PC-3 (cell line): ENCODE measurements around the gene CCR7. TPM values are rescaled to one million over a fixed set of nuclear protein-coding genes. Genes with fewer than 3 reads are reported as not detected.

Experiments
- ATAC-seq: fragments of 200-7000 bp; cut with Tn5 transposase; 2 replicates; pipeline ENCODE4 v1.9.1; 2020; ENCODE audit warnings: mild to moderate bottlenecking, moderate library complexity
- BruUV-seq: library from RNA; stranded (reverse); fragments of 400-500 nt; replicated peaks from 2 replicates; lab custom pipeline; 2021; lab: Mats Ljungman, UMichigan
- CTCF ChIA-PET: fragments of 300-600 bp; sonication (Branson Sonifier 250); formaldehyde crosslinking; loops from one replicate; lab custom pipeline; 2022; ENCODE audit warnings: antibody characterized with exemption; lab: Charles Lee
- POLR2A ChIA-PET: fragments of 300-600 bp; sonication (Branson Sonifier 250); formaldehyde crosslinking; loops from one replicate; lab custom pipeline; 2022; ENCODE audit warnings: antibody characterized with exemption; ENCODE audit not compliant: unreplicated experiment; lab: Charles Lee
- DNase-seq: peaks from one replicate; pipeline ENCODE4 v3.0.0-alpha.2; 2015
- H2AFZ ChIP-seq: fragments of 300-600 bp; sonication (generic); 2 replicates; pipeline ENCODE4 v1.6.0; 2016; ENCODE audit warnings: antibody characterized with exemption, low read length
- H3F3A ChIP-seq: fragments of 300-600 bp; sonication (generic); one replicate; pipeline ENCODE4 v1.6.0; 2017; ENCODE audit warnings: antibody characterized with exemption, low read length, control low read depth, mild to moderate bottlenecking; ENCODE audit not compliant: unreplicated experiment
- H3K27ac ChIP-seq: fragments of 300-600 bp; sonication (generic); 2 replicates; pipeline ENCODE4 v1.5.1; 2016; ENCODE audit warnings: mild to moderate bottlenecking, low read length
- H3K27me3 ChIP-seq: fragments of 300-600 bp; sonication (generic); 2 replicates; pipeline ENCODE4 v1.6.1; 2016; ENCODE audit warnings: low read length, mixed read lengths
- H3K36me3 ChIP-seq: fragments of 300-600 bp; sonication (generic); 2 replicates; pipeline ENCODE4 v1.6.1; 2016; ENCODE audit warnings: low read depth, mixed run types, low read length, mixed read lengths
- H3K4me1 ChIP-seq: fragments of 300-600 bp; sonication (generic); 2 replicates; pipeline ENCODE4 v1.5.1; 2016; ENCODE audit warnings: low read length; ENCODE audit not compliant: insufficient read depth
- H3K4me2 ChIP-seq: fragments of 300-600 bp; sonication (generic); 2 replicates; pipeline ENCODE4 v1.6.0; 2016; ENCODE audit warnings: low read length
- H3K4me3 ChIP-seq: fragments of 300-600 bp; sonication (generic); 2 replicates; pipeline ENCODE4 v1.5.1; 2016; ENCODE audit warnings: mild to moderate bottlenecking, low read length, mixed read lengths
- H3K79me2 ChIP-seq: fragments of 300-600 bp; sonication (generic); 2 replicates; pipeline ENCODE4 v1.6.1; 2017; ENCODE audit warnings: low read length, mixed read lengths
- H3K9ac ChIP-seq: fragments of 300-600 bp; sonication (generic); 2 replicates; pipeline ENCODE4 v1.6.0; 2016; ENCODE audit warnings: mild to moderate bottlenecking, low read length
- H3K9me2 ChIP-seq: fragments of 300-600 bp; sonication (generic); replicated peaks from 2 replicates; pipeline ENCODE4 v1.6.1; 2016; ENCODE audit warnings: mixed run types, low read length, mixed read lengths
- H3K9me3 ChIP-seq: fragments of 300-600 bp; sonication (generic); 2 replicates; pipeline ENCODE4 v1.6.1; 2016; ENCODE audit warnings: low read length, mixed read lengths
- H4K20me1 ChIP-seq: fragments of 300-600 bp; sonication (generic); 2 replicates; pipeline ENCODE4 v1.6.1; 2016; ENCODE audit warnings: low read length, mixed read lengths
- CTCF ChIP-seq: fragments of 300-600 bp; sonication (generic); conservative IDR thresholded peaks from 2 replicates; pipeline ENCODE4 v1.5.1; 2017; ENCODE audit warnings: antibody characterized with exemption, low read depth, mild to moderate bottlenecking, low read length
- EZH2 ChIP-seq: fragments of 300-600 bp; sonication (generic); IDR thresholded peaks from one replicate; pipeline ENCODE4 v1.6.1; 2017; ENCODE audit warnings: antibody characterized with exemption, mild to moderate bottlenecking, low read length; ENCODE audit not compliant: unreplicated experiment
- EZH2phosphoT487 ChIP-seq: fragments of 300-600 bp; sonication (generic); IDR thresholded peaks from 2 replicates; pipeline ENCODE4 v1.6.1; 2018; ENCODE audit warnings: mild to moderate bottlenecking, antibody characterized with exemption, low read length, borderline replicate concordance
- intact Hi-C: fragments of 100-400 bp; cut with micrococcal nuclease; formaldehyde crosslinking; loops from 2 replicates; pipeline ENCODE4 v1.9.0; 2023
- total RNA-seq: library from RNA; depleted of rRNA; stranded (reverse); fragments of >200 nt; gene quantifications from 2 replicates; pipeline ENCODE4 v1.2.3, GENCODE V29; 2014

CCR7 gene
- total RNA-seq, 1 experiment from 2014 or later: not detected

GRCh38 chr17:40582328-40582901 is 17.1 kb upstream of the CCR7 start:
- H3K4me3 ChIP-seq: no peak overlapping the region
- no peaks in the 10 kb centered on the region for H3K36me3 ChIP-seq
- DNase-seq (no peak), ATAC-seq (no peak)
- H3K27me3 ChIP-seq: no peaks in the 10 kb centered on the region
- H3F3A ChIP-seq: no peaks in the 10 kb centered on the region
- H3K79me2 ChIP-seq: no peaks in the 10 kb centered on the region
- H3K9ac ChIP-seq: no peak overlapping the region
- no peak overlapping the region for H3K27ac ChIP-seq
- no peaks in the 10 kb centered on the region for H3K9me3 ChIP-seq
- no TSS peak for BruUV-seq
- no peak overlapping the region for H3K4me2 ChIP-seq
- ChIA-PET CTCF (no interaction called here), POLR2A (no interaction called here)
- no peaks in the 10 kb centered on the region for H3K9me2 ChIP-seq
- TF ChIP-seq EZH2phosphoT487 (no peak), EZH2 (no peak), CTCF (no peak)
- no peaks in the 10 kb centered on the region for H4K20me1 ChIP-seq
- intact Hi-C loops: no loop called here
- H2AFZ ChIP-seq: no peak overlapping the region
- H3K4me1 ChIP-seq: no peaks in the 10 kb centered on the region

- H3K9me2 ChIP-seq: no peaks in the 10 kb centered on the region
- TF ChIP-seq CTCF: no peak
- TF ChIP-seq EZH2phosphoT487: no peak
- TF ChIP-seq EZH2: no peak
- no peak overlapping the region for H3K4me3 ChIP-seq
- DNase-seq: no peak
- H3K27me3 ChIP-seq: no peaks in the 10 kb centered on the region
- H3K9me3 ChIP-seq: no peaks in the 10 kb centered on the region
- no peaks in the 10 kb centered on the region for H4K20me1 ChIP-seq
- no TSS peak for BruUV-seq
- H3K9ac ChIP-seq: no peak overlapping the region
- intact Hi-C loops: no loop called here
- no peak overlapping the region for H3K4me2 ChIP-seq
- ChIA-PET POLR2A (no interaction called here), CTCF (no interaction called here)
- H3K4me1 ChIP-seq: no peaks in the 10 kb centered on the region
- H3F3A ChIP-seq: no peaks in the 10 kb centered on the region
- no peaks in the 10 kb centered on the region for H3K36me3 ChIP-seq
- H3K27ac ChIP-seq: no peak overlapping the region
- H3K79me2 ChIP-seq: no peaks in the 10 kb centered on the region
- H2AFZ ChIP-seq: no peak overlapping the region
- ATAC-seq: no peak
Observed at GRCh38 chr17:40580140-40580539, 14.9 kb upstream of the CCR7 start.

- no peaks in the 10 kb centered on the region for H3K36me3 ChIP-seq
- no peaks in the 10 kb centered on the region for H3K9me2 ChIP-seq
- TF ChIP-seq EZH2phosphoT487 (no peak), EZH2 (no peak), CTCF (no peak)
- no peaks in the 10 kb centered on the region for H4K20me1 ChIP-seq
- BruUV-seq: no TSS peak
- H3K27me3 ChIP-seq: no peaks in the 10 kb centered on the region
- H3K27ac ChIP-seq: no peak overlapping the region
- DNase-seq (no peak), ATAC-seq (no peak)
- H3F3A ChIP-seq: no peaks in the 10 kb centered on the region
- no peaks in the 10 kb centered on the region for H3K79me2 ChIP-seq
- POLR2A ChIA-PET: no interaction called here
- no peaks in the 10 kb centered on the region for H3K9me3 ChIP-seq
- CTCF ChIA-PET: no interaction called here
- no peak overlapping the region for H3K9ac ChIP-seq
- H2AFZ ChIP-seq: no peak overlapping the region
- H3K4me2 ChIP-seq: no peak overlapping the region
- intact Hi-C loops: no loop called here
- H3K4me1 ChIP-seq: no peaks in the 10 kb centered on the region
- H3K4me3 ChIP-seq: no peak overlapping the region
Observed at GRCh38 chr17:40579471-40579870, 14.2 kb upstream of the CCR7 start.
